Measurements from ENCODE around the gene CCR8.
"Not testable (repeated sequence)": the region's sequence is repeated elsewhere in the genome, so short reads cannot be mapped to it uniquely, and the experiment has no call there.

Gene CCR8

GRCh38 chr3:39346785-39347585 lies 17.5 kb downstream of the CCR8 start:
- TF ChIP-seq CTCF (IDR thresholded peaks at IDR 0.05; ENCODE audit: low read depth, low read length, missing control alignments), result no peak
- DNase-seq (ENCODE audit: low read depth), result no peak
- H3K4me3 ChIP-seq (ENCODE audit: low read depth, low read length), result no peak overlapping the region

GRCh38 chr3:39347586-39347876 lies 18.0 kb downstream of the CCR8 start:
- no peak for TF ChIP-seq CTCF (IDR thresholded peaks at IDR 0.05; ENCODE audit: low read depth, low read length, missing control alignments)
- H3K4me3 ChIP-seq (ENCODE audit: low read depth, low read length), result no peak overlapping the region
- DNase-seq (ENCODE audit: low read depth), result no peak

GRCh38 chr3:39349080-39349479 lies 19.6 kb downstream of the CCR8 start:
- no peak for DNase-seq (ENCODE audit: low read depth)
- no peak overlapping the region for H3K4me3 ChIP-seq (ENCODE audit: low read depth, low read length)
- no peak for TF ChIP-seq CTCF (IDR thresholded peaks at IDR 0.05; ENCODE audit: low read depth, low read length, missing control alignments)

GRCh38 chr3:39350714-39351113 lies 21.2 kb downstream of the CCR8 start:
- TF ChIP-seq CTCF (IDR thresholded peaks at IDR 0.05; ENCODE audit: low read depth, low read length, missing control alignments), result no peak
- no peak overlapping the region for H3K4me3 ChIP-seq (ENCODE audit: low read depth, low read length)
- DNase-seq (ENCODE audit: low read depth), result no peak

- not testable (repeated sequence) for H3K4me3 ChIP-seq (ENCODE audit: low read depth, low read length); DNase-seq (ENCODE audit: low read depth)
Observed at GRCh38 chr3:39351134-39351533, 21.6 kb downstream of the CCR8 start.

- H3K4me3 ChIP-seq (ENCODE audit: low read depth, low read length); DNase-seq (ENCODE audit: low read depth): not testable (repeated sequence)
Observed at GRCh38 chr3:39353168-39353927, 23.8 kb downstream of the CCR8 start.

- no peak for DNase-seq (ENCODE audit: low read depth)
- TF ChIP-seq CTCF (IDR thresholded peaks at IDR 0.05; ENCODE audit: low read depth, low read length, missing control alignments), result no peak
- no peak overlapping the region for H3K4me3 ChIP-seq (ENCODE audit: low read depth, low read length)
Observed at GRCh38 chr3:39358333-39358732, 28.8 kb downstream of the CCR8 start.

Data from GM12864 (cell line).